ENCODE measurements around the gene CKAP2L. TPM values are rescaled to one million over a fixed set of nuclear protein-coding genes. Genes with fewer than 3 reads are reported as not detected.

Gene CKAP2L
- total and polyA plus RNA-seq, 9 of the 15 experiments (the other 6 are each of a cell fraction or from before 2014, with no cell fraction given), result 10.4 to 21.9 (median 14.2) TPM

DNA sequence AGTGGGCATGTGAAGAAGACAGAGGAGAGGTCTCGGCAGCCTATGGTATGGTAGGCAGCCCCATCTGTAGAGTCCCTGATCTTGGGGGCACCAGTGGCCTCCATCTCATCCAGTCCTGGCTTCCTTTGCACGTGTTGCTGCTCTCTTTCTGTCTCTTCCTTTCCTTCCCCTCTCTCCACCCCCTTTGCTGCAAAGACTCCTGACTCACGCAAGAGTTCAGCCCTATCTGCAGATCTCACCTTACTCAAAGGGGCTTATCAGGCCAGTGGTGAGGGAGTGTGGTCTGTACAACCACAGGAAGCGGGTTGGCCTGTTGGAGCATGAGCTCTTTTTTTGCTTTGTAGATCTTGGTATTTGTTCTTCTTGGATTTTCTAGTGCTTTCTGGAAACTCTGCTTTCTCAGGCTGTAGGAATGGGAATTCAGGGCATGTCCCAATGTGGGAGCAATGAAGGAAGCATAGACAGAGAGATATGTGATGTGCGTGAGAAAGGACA lies 58.2 kb downstream of the CKAP2L start (continued):
- TF ChIP-seq BRF1 (IDR thresholded peaks at IDR 0.05; ENCODE audit: borderline replicate concordance, extremely low read depth, insufficient read length) (no peak), SRF (CRISPR knock-in tag; IDR thresholded peaks at IDR 0.05) (peak; percentile 19 to 63; a peak in 2 of 4 replicates), ZNF431 (CRISPR knock-in tag; IDR thresholded peaks at IDR 0.05) (0 out of 2 replicates have a peak, but pooled peaks have one; percentile 35), ZNF165 (CRISPR knock-in tag; IDR thresholded peaks at IDR 0.05; ENCODE audit: borderline replicate concordance) (peak; percentile 77; the same call in 1 of the 2 replicates), BCOR (IDR thresholded peaks at IDR 0.05) (peak; percentile 92), TRIM25 (IDR thresholded peaks at IDR 0.05; ENCODE audit: borderline replicate concordance) (no peak), ELK1 (CRISPR knock-in tag; IDR thresholded peaks at IDR 0.05) (no peak), CTBP1 (IDR thresholded peaks at IDR 0.05; ENCODE audit: borderline replicate concordance) (peak; percentile 98), NR2C2 (CRISPR knock-in tag; IDR thresholded peaks at IDR 0.05) (no peak), NR2C2 (tag; IDR thresholded peaks at IDR 0.05) (peak; percentile 87), CHCHD3 (CRISPR knock-in tag; IDR thresholded peaks at IDR 0.05) (no peak), NCOA2 (IDR thresholded peaks at IDR 0.05; ENCODE audit: partially characterized antibody in 2 of 2) (no peak), ZKSCAN1 (IDR thresholded peaks at IDR 0.05; ENCODE audit: low read depth, low read length) (peak; percentile 78), SMARCE1 (IDR thresholded peaks at IDR 0.05) (peak; percentile 100), NKRF (IDR thresholded peaks at IDR 0.05; ENCODE audit: borderline replicate concordance) (peak; percentile 57; the same call in 1 of the 2 replicates), CBX3 (IDR thresholded peaks at IDR 0.05; ENCODE audit: borderline replicate concordance in 1 of 2, low read length in 2 of 2) (peak in 1 of 2 experiments; percentile 91; a peak in 2 of 3 replicates)
- TF ChIP-seq, protein P1, sequence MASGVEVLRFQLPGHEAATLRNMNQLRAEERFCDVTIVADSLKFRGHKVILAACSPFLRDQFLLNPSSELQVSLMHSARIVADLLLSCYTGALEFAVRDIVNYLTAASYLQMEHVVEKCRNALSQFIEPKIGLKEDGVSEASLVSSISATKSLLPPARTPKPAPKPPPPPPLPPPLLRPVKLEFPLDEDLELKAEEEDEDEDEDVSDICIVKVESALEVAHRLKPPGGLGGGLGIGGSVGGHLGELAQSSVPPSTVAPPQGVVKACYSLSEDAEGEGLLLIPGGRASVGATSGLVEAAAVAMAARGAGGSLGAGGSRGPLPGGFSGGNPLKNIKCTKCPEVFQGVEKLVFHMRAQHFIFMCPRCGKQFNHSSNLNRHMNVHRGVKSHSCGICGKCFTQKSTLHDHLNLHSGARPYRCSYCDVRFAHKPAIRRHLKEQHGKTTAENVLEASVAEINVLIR (CRISPR knock-in tag; IDR thresholded peaks at IDR 0.05), result peak; percentile 43
- TF ChIP-seq, protein P2, sequence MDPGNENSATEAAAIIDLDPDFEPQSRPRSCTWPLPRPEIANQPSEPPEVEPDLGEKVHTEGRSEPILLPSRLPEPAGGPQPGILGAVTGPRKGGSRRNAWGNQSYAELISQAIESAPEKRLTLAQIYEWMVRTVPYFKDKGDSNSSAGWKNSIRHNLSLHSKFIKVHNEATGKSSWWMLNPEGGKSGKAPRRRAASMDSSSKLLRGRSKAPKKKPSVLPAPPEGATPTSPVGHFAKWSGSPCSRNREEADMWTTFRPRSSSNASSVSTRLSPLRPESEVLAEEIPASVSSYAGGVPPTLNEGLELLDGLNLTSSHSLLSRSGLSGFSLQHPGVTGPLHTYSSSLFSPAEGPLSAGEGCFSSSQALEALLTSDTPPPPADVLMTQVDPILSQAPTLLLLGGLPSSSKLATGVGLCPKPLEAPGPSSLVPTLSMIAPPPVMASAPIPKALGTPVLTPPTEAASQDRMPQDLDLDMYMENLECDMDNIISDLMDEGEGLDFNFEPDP (CRISPR knock-in tag; IDR thresholded peaks at IDR 0.05), result no peak
- TF ChIP-seq, protein P3, sequence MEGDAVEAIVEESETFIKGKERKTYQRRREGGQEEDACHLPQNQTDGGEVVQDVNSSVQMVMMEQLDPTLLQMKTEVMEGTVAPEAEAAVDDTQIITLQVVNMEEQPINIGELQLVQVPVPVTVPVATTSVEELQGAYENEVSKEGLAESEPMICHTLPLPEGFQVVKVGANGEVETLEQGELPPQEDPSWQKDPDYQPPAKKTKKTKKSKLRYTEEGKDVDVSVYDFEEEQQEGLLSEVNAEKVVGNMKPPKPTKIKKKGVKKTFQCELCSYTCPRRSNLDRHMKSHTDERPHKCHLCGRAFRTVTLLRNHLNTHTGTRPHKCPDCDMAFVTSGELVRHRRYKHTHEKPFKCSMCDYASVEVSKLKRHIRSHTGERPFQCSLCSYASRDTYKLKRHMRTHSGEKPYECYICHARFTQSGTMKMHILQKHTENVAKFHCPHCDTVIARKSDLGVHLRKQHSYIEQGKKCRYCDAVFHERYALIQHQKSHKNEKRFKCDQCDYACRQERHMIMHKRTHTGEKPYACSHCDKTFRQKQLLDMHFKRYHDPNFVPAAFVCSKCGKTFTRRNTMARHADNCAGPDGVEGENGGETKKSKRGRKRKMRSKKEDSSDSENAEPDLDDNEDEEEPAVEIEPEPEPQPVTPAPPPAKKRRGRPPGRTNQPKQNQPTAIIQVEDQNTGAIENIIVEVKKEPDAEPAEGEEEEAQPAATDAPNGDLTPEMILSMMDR (IDR thresholded peaks at IDR 0.05 in 2 of 3, conservative IDR thresholded peaks at IDR 0.05 in 1 of 3; ENCODE audit: insufficient read depth in 2 of 3, low read depth in 1 of 3, low read length in 3 of 3), result peak in 1 of 3 experiments; percentile 3; a peak in 1 of 6 replicates
